C4-2B (cell line): Measurements from ENCODE around the gene SLC39A10.

ENCODE experiments used
- CTCF ChIP-seq: fragments of 450-650 bp; conservative IDR thresholded peaks from 2 replicates; pipeline ENCODE4 v1.5.1; 2017; ENCODE audit warnings: mild to moderate bottlenecking
- ZFX ChIP-seq: fragments of 450-650 bp; IDR thresholded peaks from 2 replicates; pipeline ENCODE4 v1.6.1; 2017

- TF ChIP-seq CTCF: no peak
- no peak for TF ChIP-seq ZFX
Observed at GRCh38 chr2:195626507-195626906, 30.5 kb upstream of the SLC39A10 start.
